CD4-positive, CD25-positive, alpha-beta regulatory T cell (primary cell): Measurements from ENCODE around the gene HES4. TPM values are rescaled to one million over a fixed set of nuclear protein-coding genes. Genes with fewer than 3 reads are reported as not detected.

Source experiments
- ATAC-seq, 2 donors: fragments of 150-1000 bp; cut with Tn5 transposase; one replicate each; pipeline ENCODE4 v1.10.0; 2021; ENCODE audit warnings: low read depth in 2 of 2, moderate number of reproducible peaks in 2 of 2, moderate library complexity in 1 of 2
- DNase-seq, 3 donors: peaks; one replicate each; pipeline versions ENCODE4 v3.0.0 to v3.0.0-alpha.2; 2012 to 2022; ENCODE audit warnings: mixed read lengths in 1 of 3
- H3K27ac ChIP-seq: one replicate; pipeline ENCODE4 v1.7.0; 2013; ENCODE audit warnings: mild to moderate bottlenecking, low read length; ENCODE audit not compliant: insufficient read depth, poor library complexity, severe bottlenecking
- H3K27me3 ChIP-seq: one replicate; pipeline ENCODE4 v1.7.0; 2013; ENCODE audit warnings: low read length; ENCODE audit not compliant: control insufficient read depth, insufficient read depth
- H3K36me3 ChIP-seq: one replicate; pipeline ENCODE4 v1.7.0; 2013; ENCODE audit warnings: mild to moderate bottlenecking, low read length, moderate library complexity; ENCODE audit not compliant: control insufficient read depth, insufficient read depth
- H3K4me1 ChIP-seq: 2 replicates; pipeline ENCODE4 v1.7.0; 2013; ENCODE audit warnings: mild to moderate bottlenecking, low read length; ENCODE audit not compliant: insufficient read depth, control insufficient read depth, poor library complexity, severe bottlenecking
- H3K4me3 ChIP-seq: one replicate; pipeline ENCODE4 v1.7.0; 2013; ENCODE audit warnings: low read depth, mild to moderate bottlenecking, low read length, moderate library complexity
- H3K9me3 ChIP-seq, 2 experiments: 1 replicate in 1 of 2; 2 replicates in 1 of 2; pipeline ENCODE4 v1.7.0; 2013; ENCODE audit warnings: low read length in 2 of 2, mild to moderate bottlenecking in 1 of 2, moderate library complexity in 1 of 2; ENCODE audit not compliant: control insufficient read depth in 2 of 2
- H3K27ac Mint-ChIP-seq, 3 donors: one replicate each; pipeline ENCODE4 v1.8.0; 2020 to 2022; ENCODE audit warnings: mild to moderate bottlenecking in 3 of 3, mixed read lengths in 3 of 3, moderate library complexity in 2 of 3
- H3K27me3 Mint-ChIP-seq: one replicate; pipeline ENCODE4 v1.8.0; 2022; ENCODE audit warnings: mild to moderate bottlenecking, mixed read lengths
- H3K36me3 Mint-ChIP-seq: one replicate; pipeline ENCODE4 v1.8.0; 2020; ENCODE audit warnings: mixed read lengths
- H3K4me1 Mint-ChIP-seq, 4 donors: one replicate each; pipeline ENCODE4 v1.8.0; 2020 to 2022; ENCODE audit warnings: mixed read lengths in 4 of 4, mild to moderate bottlenecking in 1 of 4
- H3K4me3 Mint-ChIP-seq, 4 donors: one replicate each; pipeline ENCODE4 v1.8.0; 2020 to 2022; ENCODE audit warnings: mild to moderate bottlenecking in 4 of 4, mixed read lengths in 4 of 4, moderate library complexity in 3 of 4
- H3K9me3 Mint-ChIP-seq, 7 donors: one replicate each; pipeline ENCODE4 v1.8.0; 2020 to 2022; ENCODE audit warnings: mixed read lengths in 7 of 7, mild to moderate bottlenecking in 3 of 7, moderate library complexity in 2 of 7
- polyA plus RNA-seq, 4 donors: library from polyadenylated mRNA; unstranded; fragments of 300-500 nt; fragmentation: Illumina TruSeq; gene quantifications; one replicate each; pipeline ENCODE4 v1.2.3, GENCODE V29; 2021
- total RNA-seq: library from RNA; stranded (reverse); gene quantifications from one replicate; pipeline ENCODE4 v1.2.3, GENCODE V29; 2022

The HES4 gene
- total and polyA plus RNA-seq, 5 donors from 2014 or later: 0.21 to 25.9 (median 1.2) TPM; not detected in 1

DNA sequence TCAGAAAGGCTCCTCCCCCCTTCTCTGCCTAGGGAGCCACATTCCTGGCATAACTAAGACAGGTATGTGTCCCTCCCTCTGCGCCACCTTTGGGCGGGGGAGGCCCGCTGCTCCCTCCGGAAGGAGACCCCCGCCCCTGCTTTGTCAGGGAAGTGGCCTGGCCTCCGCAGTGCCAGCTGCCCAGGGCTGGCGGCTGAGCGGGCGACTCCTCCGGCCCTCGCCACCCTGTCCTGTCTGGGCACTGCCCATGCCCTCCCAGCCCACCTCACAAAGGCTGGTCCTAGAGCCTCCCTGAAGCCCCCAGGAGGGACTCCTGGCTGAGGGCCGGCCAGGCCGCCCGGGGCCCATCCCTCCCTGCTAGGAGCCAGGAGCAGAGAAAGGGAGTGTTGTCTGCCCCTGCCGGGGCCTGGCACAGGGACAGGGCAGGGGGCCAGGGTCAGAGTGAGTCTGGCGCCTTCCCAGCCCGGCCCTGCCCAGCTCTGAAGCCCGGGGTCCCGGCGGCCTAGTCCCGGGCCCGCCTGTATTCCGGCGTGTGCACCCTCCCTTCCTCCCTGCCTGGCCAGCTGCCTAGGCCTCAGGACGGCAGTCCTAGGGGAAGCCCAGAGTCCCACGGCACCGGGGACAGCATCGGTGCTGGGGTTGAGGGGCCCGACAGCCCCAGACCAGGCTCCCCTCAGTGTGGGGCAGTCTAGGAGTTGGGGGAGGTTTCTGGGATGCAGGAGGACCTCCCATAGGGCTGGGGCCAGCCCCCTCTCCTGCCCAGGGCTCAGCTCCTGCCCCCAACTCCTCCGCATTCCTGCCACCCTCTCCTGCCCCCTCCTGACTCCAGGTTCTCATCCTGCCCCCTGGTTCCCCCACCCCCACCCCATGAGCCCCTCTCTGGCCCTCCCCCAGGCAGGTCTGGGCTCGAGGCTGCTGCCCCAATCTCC lies 25.1 kb upstream of the HES4 start:
- no peak for DNase-seq

DNA sequence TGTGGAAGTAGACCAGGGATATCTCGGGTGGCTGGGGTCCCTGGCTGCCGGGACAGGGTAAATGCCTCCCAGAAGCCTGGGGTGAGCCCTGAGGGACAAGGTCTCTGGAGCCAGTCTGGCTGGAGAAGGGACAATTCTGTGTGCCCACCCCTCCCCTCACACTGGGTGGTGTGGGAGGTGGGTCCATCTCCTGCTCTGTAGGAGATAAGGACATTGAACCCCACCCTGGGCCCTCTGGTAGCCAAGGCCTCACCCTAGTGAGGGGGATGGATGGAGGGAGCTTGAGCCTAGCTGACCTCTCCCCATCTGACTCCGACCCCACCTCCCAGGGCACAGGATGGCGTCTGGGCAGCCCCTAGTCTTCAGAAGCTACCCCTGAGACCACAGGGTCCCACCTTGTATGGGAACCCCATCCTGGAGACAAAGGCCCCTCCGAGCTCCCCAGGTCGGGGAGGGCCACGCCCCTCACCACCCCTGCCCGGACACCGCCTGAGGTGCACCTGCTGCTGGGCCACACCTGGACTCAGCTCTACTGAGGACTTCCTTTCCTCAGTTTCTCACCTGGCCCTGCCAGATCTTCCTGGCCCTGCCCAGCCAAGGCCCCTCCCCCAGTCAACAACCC lies 24.4 kb upstream of the HES4 start:
- H3K27ac ChIP-seq: no peak overlapping the region
- H3K36me3 Mint-ChIP-seq: no peaks in the 10 kb centered on the region
- DNase-seq (no peak), ATAC-seq (no peak)
- H3K4me1 ChIP-seq: peaks cover 15% of the 10 kb centered on the region
- peaks cover 0 to 9% (median 0%) of the 10 kb centered on the region in 4 donors for H3K4me1 Mint-ChIP-seq
- H3K9me3 ChIP-seq: no peaks in the 10 kb centered on the region
- H3K4me3 ChIP-seq: no peak overlapping the region
- H3K9me3 Mint-ChIP-seq: no peaks in the 10 kb centered on the region
- no peak overlapping the region for H3K4me3 Mint-ChIP-seq
- H3K27ac Mint-ChIP-seq: no peak overlapping the region
- H3K27me3 ChIP-seq: no peaks in the 10 kb centered on the region
- H3K27me3 Mint-ChIP-seq: peaks cover 11% of the 10 kb centered on the region
- H3K36me3 ChIP-seq: no peaks in the 10 kb centered on the region

More for the DNA sequence above, 25.1 kb upstream of the HES4 start:
- Histone ChIP-seq H3K27ac (no peak overlapping the region), H3K9me3 (no peaks in the 10 kb centered on the region), H3K36me3 (no peaks in the 10 kb centered on the region), H3K4me1 (peaks cover 14% of the 10 kb centered on the region), H3K27me3 (no peaks in the 10 kb centered on the region), H3K4me3 (no peak overlapping the region)
- Mint-ChIP-seq H3K27me3 (peaks cover 11% of the 10 kb centered on the region), H3K4me1 (peaks cover 0 to 9% (median 0%) of the 10 kb centered on the region in 4 donors), H3K9me3 (no peaks in the 10 kb centered on the region), H3K4me3 (no peak overlapping the region), H3K27ac (no peak overlapping the region), H3K36me3 (no peaks in the 10 kb centered on the region)
- ATAC-seq: no peak

DNA sequence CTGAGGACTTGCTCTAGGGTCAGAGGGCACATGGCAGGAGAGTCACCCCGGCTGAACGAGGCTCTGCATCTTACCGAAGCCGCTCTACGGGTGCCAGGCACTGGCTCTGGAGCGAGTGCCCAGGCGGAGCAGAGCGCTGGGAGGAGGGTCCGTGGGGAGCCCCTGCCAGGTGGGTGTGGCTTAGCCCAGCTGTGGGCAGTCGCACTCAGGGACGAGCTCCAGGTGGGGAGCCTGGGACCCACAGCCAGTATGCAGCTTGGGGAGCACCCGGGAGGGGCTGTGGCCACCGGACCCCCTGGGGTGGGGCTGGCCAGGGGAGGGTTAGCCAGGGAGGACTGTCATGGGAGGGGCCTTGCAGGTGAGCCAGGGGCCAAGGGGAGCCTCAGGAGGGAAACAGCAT lies 23.8 kb upstream of the HES4 start:
- no peaks in the 10 kb centered on the region for H3K9me3 ChIP-seq
- no peak overlapping the region for H3K4me3 ChIP-seq
- Mint-ChIP-seq H3K9me3 (no peaks in the 10 kb centered on the region), H3K27ac (no peak overlapping the region), H3K4me1 (peaks cover 0 to 12% (median 0%) of the 10 kb centered on the region in 4 donors), H3K36me3 (no peaks in the 10 kb centered on the region), H3K27me3 (peaks cover 11% of the 10 kb centered on the region), H3K4me3 (peak overlapping the region in 2 of 4 donors; percentile 51 to 79)
- no peak overlapping the region for H3K27ac ChIP-seq
- H3K4me1 ChIP-seq: peaks cover 19% of the 10 kb centered on the region
- DNase-seq (no peak), ATAC-seq (no peak)
- H3K36me3 ChIP-seq: no peaks in the 10 kb centered on the region
- H3K27me3 ChIP-seq: no peaks in the 10 kb centered on the region

DNA sequence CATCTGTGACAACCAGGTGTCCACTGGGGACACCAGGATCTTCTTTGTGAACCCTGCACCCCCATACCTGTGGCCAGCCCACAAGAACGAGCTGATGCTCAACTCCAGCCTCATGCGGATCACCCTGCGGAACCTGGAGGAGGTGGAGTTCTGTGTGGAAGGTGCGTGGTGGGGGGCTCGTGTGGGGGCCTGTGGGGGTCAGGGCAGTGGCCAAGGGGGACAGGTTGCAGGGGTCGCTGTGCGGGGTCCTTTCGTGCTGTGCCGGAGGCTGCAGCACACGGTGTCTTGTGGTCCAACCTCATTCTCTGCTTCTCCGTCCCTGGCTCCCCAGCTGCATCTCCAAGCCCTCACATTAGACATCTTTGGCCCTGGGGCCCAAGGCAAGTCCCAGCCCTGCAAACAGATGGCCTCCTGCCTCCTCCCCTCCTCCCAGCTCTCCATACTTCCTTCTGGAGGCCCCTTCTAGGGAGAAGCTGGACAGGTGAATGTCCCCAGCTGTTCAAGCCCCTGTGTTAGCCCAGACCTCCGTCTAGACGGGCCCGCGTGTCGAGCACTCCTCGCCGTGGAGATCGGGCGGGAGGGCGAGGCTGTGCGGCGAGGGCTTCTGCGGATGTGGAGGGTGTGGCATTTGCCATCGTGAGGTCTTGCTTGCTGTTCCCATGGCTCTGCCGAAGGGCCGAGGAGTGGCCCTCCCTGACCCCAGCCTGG lies 22.6 kb upstream of the HES4 start:
- H3K36me3 Mint-ChIP-seq: no peaks in the 10 kb centered on the region
- Histone ChIP-seq H3K27me3 (no peaks in the 10 kb centered on the region), H3K4me1 (peaks cover 19% of the 10 kb centered on the region), H3K9me3 (no peaks in the 10 kb centered on the region), H3K27ac (no peak overlapping the region), H3K4me3 (no peak overlapping the region), H3K36me3 (no peaks in the 10 kb centered on the region)
- no peak for DNase-seq
- H3K27me3 Mint-ChIP-seq: peaks cover 11% of the 10 kb centered on the region
- ATAC-seq: no peak
- H3K27ac Mint-ChIP-seq: no peak overlapping the region
- H3K4me1 Mint-ChIP-seq: peaks cover 0 to 13% (median under 1%) of the 10 kb centered on the region in 4 donors
- H3K4me3 Mint-ChIP-seq: peak overlapping the region; percentile 50 to 82 (median 70)
- no peaks in the 10 kb centered on the region for H3K9me3 Mint-ChIP-seq

DNA sequence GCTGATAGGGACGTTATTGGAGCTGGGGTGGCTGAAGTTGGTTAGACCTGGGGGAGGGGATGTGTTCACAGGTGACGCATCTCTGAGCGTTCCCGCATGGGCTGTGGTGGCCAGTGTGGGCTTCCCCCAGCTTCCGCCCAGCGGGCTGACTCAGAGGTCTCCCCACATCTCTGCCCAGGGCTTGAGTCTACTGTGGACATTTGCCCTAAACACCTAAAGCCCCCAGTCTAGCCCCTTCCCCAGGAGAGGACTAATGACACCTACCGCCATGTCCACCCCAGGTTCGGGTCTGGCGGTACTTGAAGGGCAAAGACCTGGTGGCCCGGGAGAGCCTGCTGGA lies 22.0 kb upstream of the HES4 start:
- H3K27ac Mint-ChIP-seq: no peak overlapping the region
- ATAC-seq: no peak
- no peaks in the 10 kb centered on the region for H3K9me3 Mint-ChIP-seq
- H3K27me3 Mint-ChIP-seq: peaks cover 11% of the 10 kb centered on the region
- Histone ChIP-seq H3K4me3 (no peak overlapping the region), H3K9me3 (no peaks in the 10 kb centered on the region), H3K27me3 (no peaks in the 10 kb centered on the region), H3K36me3 (no peaks in the 10 kb centered on the region), H3K27ac (no peak overlapping the region), H3K4me1 (peaks cover 19% of the 10 kb centered on the region)
- no peaks in the 10 kb centered on the region for H3K36me3 Mint-ChIP-seq
- peak overlapping the region in 2 of 4 donors; percentile 68 to 79 for H3K4me3 Mint-ChIP-seq
- H3K4me1 Mint-ChIP-seq: peaks cover 0 to 18% (median 5%) of the 10 kb centered on the region in 4 donors
- DNase-seq: no peak

DNA sequence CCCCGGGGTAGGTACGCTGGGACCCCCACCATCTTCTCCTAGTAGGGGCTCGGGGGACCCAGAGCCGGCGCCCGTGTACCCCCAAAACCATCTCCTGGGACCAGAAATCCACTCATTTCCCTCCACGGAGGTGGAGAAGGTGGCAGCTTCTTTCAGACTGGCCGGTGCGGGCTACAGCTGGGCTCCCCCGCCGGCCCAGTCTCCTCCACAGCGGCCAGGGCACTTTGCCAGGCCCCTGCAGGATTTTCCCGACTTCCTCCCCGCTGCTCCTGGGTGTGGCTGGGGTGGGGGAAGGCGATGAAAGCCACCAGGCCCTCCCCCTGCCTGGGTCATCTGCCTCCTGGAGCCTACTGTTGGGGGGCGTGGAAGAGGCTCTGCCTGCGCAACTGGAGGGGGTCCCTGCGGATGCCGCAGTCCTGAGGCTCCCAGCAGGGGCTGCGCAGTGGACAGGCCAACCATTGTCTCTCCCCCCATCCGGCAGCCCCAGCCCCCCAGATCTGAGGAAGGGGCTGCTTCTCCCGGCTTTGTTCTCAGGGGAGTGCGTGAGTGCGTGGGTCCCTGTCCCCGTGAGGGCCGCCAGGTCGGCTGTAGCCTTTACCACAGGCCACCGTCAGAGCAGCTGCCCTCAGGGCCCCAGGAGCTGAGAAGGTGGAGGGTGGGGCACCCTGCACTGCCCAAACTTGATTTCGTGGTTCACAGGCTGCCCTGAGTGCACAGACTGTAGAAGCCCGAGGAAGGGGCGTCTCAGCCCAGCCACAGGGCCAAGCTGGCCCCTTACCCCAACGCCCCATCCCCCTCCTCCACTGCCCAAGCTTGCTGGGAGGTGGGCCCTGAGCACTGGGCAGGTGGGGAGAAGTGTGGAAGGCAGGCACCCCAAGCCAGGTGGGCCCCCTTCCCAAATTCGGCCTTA lies 21.4 kb upstream of the HES4 start:
- Histone ChIP-seq H3K4me1 (peaks cover 19% of the 10 kb centered on the region), H3K4me3 (no peak overlapping the region), H3K36me3 (no peaks in the 10 kb centered on the region), H3K27ac (no peak overlapping the region), H3K9me3 (no peaks in the 10 kb centered on the region), H3K27me3 (no peaks in the 10 kb centered on the region)
- Mint-ChIP-seq H3K9me3 (no peaks in the 10 kb centered on the region), H3K4me3 (peak overlapping the region; percentile 59 to 79 (median 69)), H3K27me3 (peaks cover 11% of the 10 kb centered on the region), H3K27ac (no peak overlapping the region), H3K36me3 (no peaks in the 10 kb centered on the region), H3K4me1 (peaks cover 0 to 18% (median 5%) of the 10 kb centered on the region in 4 donors)
- DNase-seq (no peak), ATAC-seq (no peak)

DNA sequence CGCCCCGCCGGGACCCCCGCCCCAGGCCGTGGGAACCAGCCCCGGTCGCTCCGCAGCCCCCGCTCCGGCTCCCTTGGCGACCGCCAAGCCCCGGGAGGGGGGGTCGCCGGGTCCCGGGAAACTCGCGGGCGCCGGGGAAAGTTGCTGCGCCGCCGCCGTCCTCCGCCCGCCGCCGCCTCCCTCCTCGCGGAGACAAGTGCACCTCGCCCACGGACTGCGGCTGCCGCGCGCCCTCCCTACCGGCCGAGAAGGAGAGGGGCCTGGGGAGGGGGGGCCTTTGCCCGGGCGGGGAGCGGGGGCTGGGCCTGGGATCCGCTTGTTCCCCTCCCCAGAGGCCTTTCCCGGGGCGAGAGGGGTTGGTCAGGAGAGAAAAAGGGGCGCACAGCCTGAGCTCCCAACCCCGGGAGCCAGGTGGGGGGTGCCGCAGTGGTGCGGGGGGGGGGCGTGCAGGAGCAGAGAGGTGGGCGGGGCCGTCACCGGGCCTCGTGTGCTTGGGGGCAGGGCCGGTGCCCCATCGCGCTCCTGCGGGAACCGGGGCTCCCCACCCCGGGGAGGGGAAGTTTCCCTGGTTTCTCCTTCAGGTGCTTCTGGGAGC lies 20.6 kb upstream of the HES4 start:
- no peaks in the 10 kb centered on the region for H3K9me3 Mint-ChIP-seq
- Histone ChIP-seq H3K27me3 (no peaks in the 10 kb centered on the region), H3K4me3 (no peak overlapping the region), H3K27ac (no peak overlapping the region), H3K4me1 (peaks cover 19% of the 10 kb centered on the region), H3K36me3 (no peaks in the 10 kb centered on the region), H3K9me3 (peaks cover 0 to 2% of the 10 kb centered on the region in 2 experiments)
- H3K4me1 Mint-ChIP-seq: peaks cover 0 to 18% (median 5%) of the 10 kb centered on the region in 4 donors
- H3K27me3 Mint-ChIP-seq: peaks cover 11% of the 10 kb centered on the region
- H3K36me3 Mint-ChIP-seq: no peaks in the 10 kb centered on the region
- ATAC-seq: no peak
- peak overlapping the region in 1 of 4 donors; percentile 70 for H3K4me3 Mint-ChIP-seq
- no peak for DNase-seq
- H3K27ac Mint-ChIP-seq: no peak overlapping the region
